Lung (tissue), 12 donors: ENCODE measurements around the gene LARGE1. TPM values are rescaled to one million over a fixed set of nuclear protein-coding genes. Genes with fewer than 3 reads are reported as not detected.

Experiments used
- ATAC-seq: fragments of 200-7000 bp; cut with Tn5 transposase; one replicate; pipeline ENCODE4 v1.9.1; 2020; ENCODE audit warnings: moderate number of reproducible peaks; ENCODE audit not compliant: insufficient read depth, low FRiP score
- DNase-seq, 3 donors: peaks; one replicate each; pipeline ENCODE4 v3.0.0-alpha.2; 2013 to 2017
- H3K27ac ChIP-seq, 2 donors: one replicate each; pipeline ENCODE4 v1.5.1; 2013; ENCODE audit warnings: mild to moderate bottlenecking in 2 of 2, moderate library complexity in 2 of 2, control low read depth in 1 of 2, inconsistent platforms in 1 of 2, low read depth in 1 of 2, low read length in 1 of 2
- H3K27me3 ChIP-seq, 3 donors: one replicate each; pipeline ENCODE4 v1.5.1; 2013; ENCODE audit warnings: low read length in 2 of 3; ENCODE audit not compliant: control insufficient read depth in 3 of 3, insufficient read depth in 3 of 3
- H3K36me3 ChIP-seq, 4 donors: one replicate each; pipeline ENCODE4 v1.5.1; 2013; ENCODE audit warnings: low read length in 4 of 4, mild to moderate bottlenecking in 1 of 4, moderate library complexity in 1 of 4; ENCODE audit not compliant: control insufficient read depth in 4 of 4, insufficient read depth in 4 of 4
- H3K4me1 ChIP-seq, 5 donors: one replicate each; pipeline ENCODE4 v1.5.1; 2013; ENCODE audit warnings: low read length in 5 of 5, mild to moderate bottlenecking in 2 of 5, moderate library complexity in 1 of 5; ENCODE audit not compliant: control insufficient read depth in 5 of 5, insufficient read depth in 5 of 5
- H3K4me3 ChIP-seq: one replicate; pipeline ENCODE4 v1.5.1; 2013; ENCODE audit warnings: mild to moderate bottlenecking, control low read depth, moderate library complexity
- H3K9ac ChIP-seq, 2 donors: one replicate each; pipeline ENCODE4 v1.5.1; 2013; ENCODE audit warnings: low read length in 2 of 2, control low read depth in 1 of 2; ENCODE audit not compliant: insufficient read depth in 1 of 2
- H3K9me3 ChIP-seq, 4 donors: one replicate each; pipeline ENCODE4 v1.5.1; 2013; ENCODE audit warnings: low read length in 3 of 4, mild to moderate bottlenecking in 1 of 4, moderate library complexity in 1 of 4; ENCODE audit not compliant: control insufficient read depth in 4 of 4, insufficient read depth in 3 of 4
- WGBS, 2 donors: extraction: QIAGEN DNeasy Blood & Tissue Kit; methylation state at CpG; one replicate each; pipeline ENCODE4 v1.1.7; 2013; 5-methylcytosine and 5-hydroxymethylcytosine counted together
- polyA plus RNA-seq, 2 donors: library from polyadenylated mRNA; stranded (reverse); fragments of 200-250 nt; gene quantifications; one replicate each; pipeline ENCODE4 v1.2.1, GENCODE V29; 2013
- total RNA-seq, 2 donors: library from RNA; depleted of rRNA in 1 of 2; stranded (reverse); fragments of >200 nt in 1 of 2; gene quantifications; one replicate each; pipeline ENCODE4 v1.2.1, GENCODE V29; 2014 to 2021
- TF ChIP-seq, protein P1 (sequence below): IDR thresholded peaks from 2 replicates; pipeline ENCODE4 v1.5.1; 2012; ENCODE audit warnings: mild to moderate bottlenecking; ENCODE audit errors: control extremely low read depth, extremely low read depth
- donor health status: control.
- donor health status: control.
- donor health status: Bipolar disorder and iron deficiency.
- donor health status: healthy.
- donor health status: DM: yes; HTN: yes; CAD: no.

The LARGE1 gene
- total and polyA plus RNA-seq, 4 donors, result 2.9 to 41.1 (median 15.4) TPM

- no peak overlapping the region for H3K27ac ChIP-seq
- no peak for DNase-seq
- no peak for ATAC-seq
- 89 to 91% methylated on average over 9 of the region's 9 CpGs for WGBS, 2 donors
- H3K9me3 ChIP-seq, result no peaks in the 10 kb centered on the region
- H3K4me3 ChIP-seq, result no peak overlapping the region
- TF ChIP-seq, protein P1, sequence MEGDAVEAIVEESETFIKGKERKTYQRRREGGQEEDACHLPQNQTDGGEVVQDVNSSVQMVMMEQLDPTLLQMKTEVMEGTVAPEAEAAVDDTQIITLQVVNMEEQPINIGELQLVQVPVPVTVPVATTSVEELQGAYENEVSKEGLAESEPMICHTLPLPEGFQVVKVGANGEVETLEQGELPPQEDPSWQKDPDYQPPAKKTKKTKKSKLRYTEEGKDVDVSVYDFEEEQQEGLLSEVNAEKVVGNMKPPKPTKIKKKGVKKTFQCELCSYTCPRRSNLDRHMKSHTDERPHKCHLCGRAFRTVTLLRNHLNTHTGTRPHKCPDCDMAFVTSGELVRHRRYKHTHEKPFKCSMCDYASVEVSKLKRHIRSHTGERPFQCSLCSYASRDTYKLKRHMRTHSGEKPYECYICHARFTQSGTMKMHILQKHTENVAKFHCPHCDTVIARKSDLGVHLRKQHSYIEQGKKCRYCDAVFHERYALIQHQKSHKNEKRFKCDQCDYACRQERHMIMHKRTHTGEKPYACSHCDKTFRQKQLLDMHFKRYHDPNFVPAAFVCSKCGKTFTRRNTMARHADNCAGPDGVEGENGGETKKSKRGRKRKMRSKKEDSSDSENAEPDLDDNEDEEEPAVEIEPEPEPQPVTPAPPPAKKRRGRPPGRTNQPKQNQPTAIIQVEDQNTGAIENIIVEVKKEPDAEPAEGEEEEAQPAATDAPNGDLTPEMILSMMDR, result no peak
- no peaks in the 10 kb centered on the region for H3K36me3 ChIP-seq
- no peaks in the 10 kb centered on the region for H3K27me3 ChIP-seq
- H3K4me1 ChIP-seq, result peaks cover 0 to 22% (median 1%) of the 10 kb centered on the region in 5 donors
- no peak overlapping the region for H3K9ac ChIP-seq
These were observed 447.6 kb downstream of the LARGE1 start for GRCh38 chr22:33472462-33473344.

GRCh38 chr22:33470456-33470855 is 449.8 kb downstream of the LARGE1 start:
- H3K9me3 ChIP-seq, result no peaks in the 10 kb centered on the region
- H3K4me1 ChIP-seq, result peaks cover 0 to 28% (median 6%) of the 10 kb centered on the region in 5 donors
- WGBS, 2 donors, result 79 to 82% methylated on average over 6 of the region's 6 CpGs
- H3K27ac ChIP-seq, result no peak overlapping the region
- no peaks in the 10 kb centered on the region for H3K27me3 ChIP-seq
- DNase-seq (no peak), ATAC-seq (no peak)
- no peak overlapping the region for H3K4me3 ChIP-seq
- no peaks in the 10 kb centered on the region for H3K36me3 ChIP-seq
- TF ChIP-seq, protein P1, result no peak
- no peak overlapping the region for H3K9ac ChIP-seq

- Histone ChIP-seq H3K27ac (no peak overlapping the region), H3K4me1 (peaks cover 0 to 26% (median 6%) of the 10 kb centered on the region in 5 donors), H3K36me3 (no peaks in the 10 kb centered on the region), H3K9me3 (no peaks in the 10 kb centered on the region), H3K27me3 (no peaks in the 10 kb centered on the region), H3K4me3 (no peak overlapping the region), H3K9ac (no peak overlapping the region)
- ATAC-seq, result no peak
- 84 to 92% methylated on average over 5 of the region's 5 CpGs for WGBS, 2 donors
- TF ChIP-seq, protein P1, result no peak
- peak in 2 of 3 donors; percentile 43 to 56 for DNase-seq
These were observed 452.6 kb downstream of the LARGE1 start for GRCh38 chr22:33467620-33468095.
